ENCODE measurements around the gene LETMD1. TPM values are rescaled to one million over a fixed set of nuclear protein-coding genes. Genes with fewer than 3 reads are reported as not detected.
A peak's percentile ranks its signal among the peaks of the same experiment; 100 is the strongest.

LETMD1 gene
- polyA plus RNA-seq, 2 of the 4 experiments (the other 2 are of a cell fraction), result 29.6 to 72.9 TPM

DNA sequence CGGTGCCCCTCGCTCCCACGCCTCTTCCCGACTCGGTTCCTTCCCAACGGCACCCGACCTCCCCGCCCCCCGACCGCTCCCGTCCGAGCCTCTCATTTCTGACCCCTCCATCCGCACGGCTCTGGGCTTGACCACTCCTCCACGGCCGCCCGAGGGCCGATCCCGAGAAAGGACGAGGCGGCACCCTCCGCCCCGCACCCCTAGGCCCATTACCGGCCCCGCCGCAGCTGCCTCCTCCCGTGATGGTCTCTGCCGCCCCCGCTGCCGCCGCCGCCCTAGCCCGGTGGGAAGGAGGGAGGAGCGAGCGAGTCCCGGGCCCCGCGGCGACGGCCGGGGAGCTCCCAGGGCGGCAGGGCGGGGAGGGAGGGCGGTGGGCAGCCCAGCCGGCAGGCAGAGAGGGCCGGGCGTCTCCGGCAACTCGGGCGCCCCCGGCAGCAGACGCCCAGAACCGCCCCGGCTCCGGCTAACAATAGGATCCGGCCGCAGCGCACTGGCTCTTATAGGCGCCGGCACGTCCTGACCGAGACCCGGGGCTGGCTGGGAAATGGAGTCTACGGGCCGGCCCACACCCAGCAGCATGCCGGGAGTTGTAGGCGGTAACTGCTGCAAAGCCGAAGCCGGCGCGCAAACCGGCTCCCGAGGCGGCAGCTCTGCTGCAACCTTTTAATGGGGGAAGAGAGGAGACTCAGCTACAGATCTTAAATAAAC, 35.2 kb downstream of the LETMD1 start, which contains the start of gene CSRNP2 (continued):
- no peak for TF ChIP-seq FOSB (CRISPR knock-in tag; IDR thresholded peaks at IDR 0.05)
- TF ChIP-seq MAZ (IDR thresholded peaks at IDR 0.05; ENCODE audit: borderline replicate concordance, low read depth, low read length), result peak; percentile 33; the same call in 1 of the 2 replicates
- TF ChIP-seq KDM5A (IDR thresholded peaks at IDR 0.05), result no peak
- 0 out of 5 replicates have a peak, but pooled peaks of 1 of the 2 experiments have one; percentile 15 for TF ChIP-seq RAD21 (conservative IDR thresholded peaks at IDR 0.05 in 1 of 2, IDR thresholded peaks at IDR 0.05 in 1 of 2)
- TF ChIP-seq HEYL (CRISPR knock-in tag; IDR thresholded peaks at IDR 0.05), result no peak
- TF ChIP-seq, protein P1, sequence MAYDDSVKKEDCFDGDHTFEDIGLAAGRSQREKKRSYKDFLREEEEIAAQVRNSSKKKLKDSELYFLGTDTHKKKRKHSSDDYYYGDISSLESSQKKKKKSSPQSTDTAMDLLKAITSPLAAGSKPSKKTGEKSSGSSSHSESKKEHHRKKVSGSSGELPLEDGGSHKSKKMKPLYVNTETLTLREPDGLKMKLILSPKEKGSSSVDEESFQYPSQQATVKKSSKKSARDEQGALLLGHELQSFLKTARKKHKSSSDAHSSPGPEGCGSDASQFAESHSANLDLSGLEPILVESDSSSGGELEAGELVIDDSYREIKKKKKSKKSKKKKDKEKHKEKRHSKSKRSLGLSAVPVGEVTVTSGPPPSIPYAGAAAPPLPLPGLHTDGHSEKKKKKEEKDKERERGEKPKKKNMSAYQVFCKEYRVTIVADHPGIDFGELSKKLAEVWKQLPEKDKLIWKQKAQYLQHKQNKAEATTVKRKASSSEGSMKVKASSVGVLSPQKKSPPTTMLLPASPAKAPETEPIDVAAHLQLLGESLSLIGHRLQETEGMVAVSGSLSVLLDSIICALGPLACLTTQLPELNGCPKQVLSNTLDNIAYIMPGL (CRISPR knock-in tag; IDR thresholded peaks at IDR 0.05; ENCODE audit: borderline replicate concordance), result no peak
- 0 out of 2 replicates have a peak, but pooled peaks have one; percentile 37 for TF ChIP-seq TP53 (CRISPR knock-in tag; IDR thresholded peaks at IDR 0.05)
- no peak for TF ChIP-seq NFE2L2 (conservative IDR thresholded peaks at IDR 0.05; ENCODE audit: low read length)
- TF ChIP-seq CEBPB (IDR thresholded peaks at IDR 0.05), result no peak
- TF ChIP-seq JUNB (IDR thresholded peaks at IDR 0.05), result no peak
- no peak for TF ChIP-seq ATOH8 (CRISPR knock-in tag; IDR thresholded peaks at IDR 0.05; ENCODE audit: low read depth)
- no peak for TF ChIP-seq RARB (CRISPR knock-in tag; IDR thresholded peaks at IDR 0.05)
- no peak for TF ChIP-seq EHMT2 (IDR thresholded peaks at IDR 0.05; ENCODE audit: low read depth)
- TF ChIP-seq, protein P2, sequence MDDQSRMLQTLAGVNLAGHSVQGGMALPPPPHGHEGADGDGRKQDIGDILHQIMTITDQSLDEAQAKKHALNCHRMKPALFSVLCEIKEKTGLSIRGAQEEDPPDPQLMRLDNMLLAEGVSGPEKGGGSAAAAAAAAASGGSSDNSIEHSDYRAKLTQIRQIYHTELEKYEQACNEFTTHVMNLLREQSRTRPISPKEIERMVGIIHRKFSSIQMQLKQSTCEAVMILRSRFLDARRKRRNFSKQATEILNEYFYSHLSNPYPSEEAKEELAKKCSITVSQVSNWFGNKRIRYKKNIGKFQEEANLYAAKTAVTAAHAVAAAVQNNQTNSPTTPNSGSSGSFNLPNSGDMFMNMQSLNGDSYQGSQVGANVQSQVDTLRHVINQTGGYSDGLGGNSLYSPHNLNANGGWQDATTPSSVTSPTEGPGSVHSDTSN (IDR thresholded peaks at IDR 0.05), result peak; percentile 79; the same call in 1 of the 2 replicates
- TF ChIP-seq CHD4 (IDR thresholded peaks at IDR 0.05; ENCODE audit: borderline replicate concordance), result no peak
- TF ChIP-seq FOSL2 (IDR thresholded peaks at IDR 0.05), result no peak
- peak; percentile 19; the same call in 1 of the 2 replicates for TF ChIP-seq FOSL2 (CRISPR knock-in tag; IDR thresholded peaks at IDR 0.05)
- TF ChIP-seq GATA3 (IDR thresholded peaks at IDR 0.05; ENCODE audit: borderline replicate concordance), result no peak
- TF ChIP-seq FOXS1 (CRISPR knock-in tag; IDR thresholded peaks at IDR 0.05), result no peak
- peak; percentile 19; the same call in 1 of the 3 replicates for TF ChIP-seq SMC3 (IDR thresholded peaks at IDR 0.05)
- TF ChIP-seq, protein P3, sequence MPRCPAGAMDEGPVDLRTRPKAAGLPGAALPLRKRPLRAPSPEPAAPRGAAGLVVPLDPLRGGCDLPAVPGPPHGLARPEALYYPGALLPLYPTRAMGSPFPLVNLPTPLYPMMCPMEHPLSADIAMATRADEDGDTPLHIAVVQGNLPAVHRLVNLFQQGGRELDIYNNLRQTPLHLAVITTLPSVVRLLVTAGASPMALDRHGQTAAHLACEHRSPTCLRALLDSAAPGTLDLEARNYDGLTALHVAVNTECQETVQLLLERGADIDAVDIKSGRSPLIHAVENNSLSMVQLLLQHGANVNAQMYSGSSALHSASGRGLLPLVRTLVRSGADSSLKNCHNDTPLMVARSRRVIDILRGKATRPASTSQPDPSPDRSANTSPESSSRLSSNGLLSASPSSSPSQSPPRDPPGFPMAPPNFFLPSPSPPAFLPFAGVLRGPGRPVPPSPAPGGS (IDR thresholded peaks at IDR 0.05), result peak; percentile 99
- TF ChIP-seq, protein P4, sequence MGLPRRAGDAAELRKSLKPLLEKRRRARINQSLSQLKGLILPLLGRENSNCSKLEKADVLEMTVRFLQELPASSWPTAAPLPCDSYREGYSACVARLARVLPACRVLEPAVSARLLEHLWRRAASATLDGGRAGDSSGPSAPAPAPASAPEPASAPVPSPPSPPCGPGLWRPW (IDR thresholded peaks at IDR 0.05), result no peak
- TF ChIP-seq EP300 (IDR thresholded peaks at IDR 0.05), result no peak
- TF ChIP-seq ZC3H11A (IDR thresholded peaks at IDR 0.05), result no peak
- no peak for TF ChIP-seq HDAC2 (IDR thresholded peaks at IDR 0.05)
- TF ChIP-seq BHLHE40 (IDR thresholded peaks at IDR 0.05; ENCODE audit: low read depth, low read length), result no peak
- no peak for TF ChIP-seq CBX8 (IDR thresholded peaks at IDR 0.05)
- TF ChIP-seq RFX5 (IDR thresholded peaks at IDR 0.05), result no peak
- TF ChIP-seq EHF (CRISPR knock-in tag; IDR thresholded peaks at IDR 0.05), result no peak
- TF ChIP-seq POLR2A (IDR thresholded peaks at IDR 0.05; ENCODE audit: low read length), result peak; percentile 99
- TF ChIP-seq, protein P5, sequence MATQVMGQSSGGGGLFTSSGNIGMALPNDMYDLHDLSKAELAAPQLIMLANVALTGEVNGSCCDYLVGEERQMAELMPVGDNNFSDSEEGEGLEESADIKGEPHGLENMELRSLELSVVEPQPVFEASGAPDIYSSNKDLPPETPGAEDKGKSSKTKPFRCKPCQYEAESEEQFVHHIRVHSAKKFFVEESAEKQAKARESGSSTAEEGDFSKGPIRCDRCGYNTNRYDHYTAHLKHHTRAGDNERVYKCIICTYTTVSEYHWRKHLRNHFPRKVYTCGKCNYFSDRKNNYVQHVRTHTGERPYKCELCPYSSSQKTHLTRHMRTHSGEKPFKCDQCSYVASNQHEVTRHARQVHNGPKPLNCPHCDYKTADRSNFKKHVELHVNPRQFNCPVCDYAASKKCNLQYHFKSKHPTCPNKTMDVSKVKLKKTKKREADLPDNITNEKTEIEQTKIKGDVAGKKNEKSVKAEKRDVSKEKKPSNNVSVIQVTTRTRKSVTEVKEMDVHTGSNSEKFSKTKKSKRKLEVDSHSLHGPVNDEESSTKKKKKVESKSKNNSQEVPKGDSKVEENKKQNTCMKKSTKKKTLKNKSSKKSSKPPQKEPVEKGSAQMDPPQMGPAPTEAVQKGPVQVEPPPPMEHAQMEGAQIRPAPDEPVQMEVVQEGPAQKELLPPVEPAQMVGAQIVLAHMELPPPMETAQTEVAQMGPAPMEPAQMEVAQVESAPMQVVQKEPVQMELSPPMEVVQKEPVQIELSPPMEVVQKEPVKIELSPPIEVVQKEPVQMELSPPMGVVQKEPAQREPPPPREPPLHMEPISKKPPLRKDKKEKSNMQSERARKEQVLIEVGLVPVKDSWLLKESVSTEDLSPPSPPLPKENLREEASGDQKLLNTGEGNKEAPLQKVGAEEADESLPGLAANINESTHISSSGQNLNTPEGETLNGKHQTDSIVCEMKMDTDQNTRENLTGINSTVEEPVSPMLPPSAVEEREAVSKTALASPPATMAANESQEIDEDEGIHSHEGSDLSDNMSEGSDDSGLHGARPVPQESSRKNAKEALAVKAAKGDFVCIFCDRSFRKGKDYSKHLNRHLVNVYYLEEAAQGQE (IDR thresholded peaks at IDR 0.05), result no peak
- TF ChIP-seq MYC (IDR thresholded peaks at IDR 0.05; ENCODE audit: borderline replicate concordance, low read length), result no peak
- no peak for TF ChIP-seq SREBF2 (IDR thresholded peaks at IDR 0.05)
- TF ChIP-seq, protein P6, sequence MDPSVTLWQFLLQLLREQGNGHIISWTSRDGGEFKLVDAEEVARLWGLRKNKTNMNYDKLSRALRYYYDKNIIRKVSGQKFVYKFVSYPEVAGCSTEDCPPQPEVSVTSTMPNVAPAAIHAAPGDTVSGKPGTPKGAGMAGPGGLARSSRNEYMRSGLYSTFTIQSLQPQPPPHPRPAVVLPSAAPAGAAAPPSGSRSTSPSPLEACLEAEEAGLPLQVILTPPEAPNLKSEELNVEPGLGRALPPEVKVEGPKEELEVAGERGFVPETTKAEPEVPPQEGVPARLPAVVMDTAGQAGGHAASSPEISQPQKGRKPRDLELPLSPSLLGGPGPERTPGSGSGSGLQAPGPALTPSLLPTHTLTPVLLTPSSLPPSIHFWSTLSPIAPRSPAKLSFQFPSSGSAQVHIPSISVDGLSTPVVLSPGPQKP (IDR thresholded peaks at IDR 0.05; ENCODE audit: low read depth, low read length), result no peak
- TF ChIP-seq TFCP2L1 (CRISPR knock-in tag; IDR thresholded peaks at IDR 0.05), result peak; percentile 78
